Measurements from ENCODE around the gene DDX1. TPM values are rescaled to one million over a fixed set of nuclear protein-coding genes. Genes with fewer than 3 reads are reported as not detected.

DDX1 gene
- total and polyA plus RNA-seq, 2 donors (not counting 1 experiment from before 2014, with no cell fraction given) = 13.2 to 52.6 TPM

DNA sequence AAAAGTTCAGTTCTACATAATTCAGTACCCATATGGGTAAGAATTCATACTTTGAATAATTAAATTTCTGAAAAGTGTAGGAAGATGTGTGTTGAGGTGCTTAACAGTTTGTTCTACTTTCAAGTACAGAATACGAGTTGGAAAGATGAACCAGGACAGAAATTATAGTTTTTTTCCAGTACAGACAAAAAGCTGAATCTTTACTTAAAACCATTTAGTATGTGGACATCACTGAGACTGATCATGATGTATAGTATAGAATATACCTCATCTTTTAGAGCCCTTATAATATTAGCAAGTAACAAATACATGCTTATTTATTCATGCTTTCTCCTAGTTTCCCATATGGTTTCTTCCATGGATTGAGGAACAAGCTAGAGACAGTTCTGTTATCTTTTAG lies 10.0 kb downstream of the DDX1 start:
- CTCF ChIA-PET = interaction anchor here (1.4 kb wide), 1 partner anchor 24 kb away, joined by 4 read pairs; no protein-coding TSS in a partner anchor
- Histone ChIP-seq H3K4me1 (ENCODE audit: control insufficient read depth in 2 of 2, insufficient read depth in 2 of 2, low read length in 2 of 2) (no peaks in the 10 kb centered on the region), H3K9ac (ENCODE audit: low read length) (no peak overlapping the region), H3K27ac (ENCODE audit: low read length in 2 of 2) (no peak overlapping the region), H3K9me3 (ENCODE audit: control extremely low read depth in 1 of 3, control insufficient read depth in 2 of 3, insufficient read depth in 1 of 3, low read length in 2 of 3) (no peaks in the 10 kb centered on the region), H2AFZ (ENCODE audit: insufficient read depth, low read depth, low read length, poor library complexity, severe bottlenecking) (no peak overlapping the region), H3K4me2 (replicated peaks; ENCODE audit: low read depth, low read length, poor library complexity, severe bottlenecking) (no peak overlapping the region), H3K4me3 (ENCODE audit: control extremely low read depth in 1 of 5, extremely low read depth in 1 of 5, insufficient read depth in 1 of 5, low read depth in 2 of 5, low read length in 4 of 5) (no peak overlapping the region), H3K27me3 (replicated peaks in 1 of 4; ENCODE audit: control extremely low read depth in 1 of 4, control insufficient read depth in 3 of 4, insufficient read depth in 4 of 4, low read length in 3 of 4) (no peaks in the 10 kb centered on the region), H4K20me1 (ENCODE audit: control insufficient read depth, insufficient read depth, low read length, poor library complexity, severe bottlenecking) (no peaks in the 10 kb centered on the region), H3K36me3 (replicated peaks in 1 of 2; ENCODE audit: control extremely low read depth in 1 of 2, control insufficient read depth in 1 of 2, extremely low read depth in 1 of 2, insufficient read depth in 2 of 2, low read length in 1 of 2) (peaks cover 13 to 88% of the 10 kb centered on the region in 2 experiments), H3K79me2 (ENCODE audit: control insufficient read depth, insufficient read depth, low read length) (peaks cover 4% of the 10 kb centered on the region)
- no CpG with 5 or more reads among the region's 1 CpG for WGBS (ENCODE audit: insufficient coverage)
- intact Hi-C loops (cut with micrococcal nuclease) = no loop called here
- no peaks in the 10 kb centered on the region for H3K27me3 Mint-ChIP-seq
- no peak overlapping the region for H3K27ac Mint-ChIP-seq
- H3K4me3 Mint-ChIP-seq = no peak overlapping the region
- ATAC-seq (ENCODE audit: low read depth) = no peak
- H3K4me1 Mint-ChIP-seq = no peaks in the 10 kb centered on the region
- TF ChIP-seq, protein P1, sequence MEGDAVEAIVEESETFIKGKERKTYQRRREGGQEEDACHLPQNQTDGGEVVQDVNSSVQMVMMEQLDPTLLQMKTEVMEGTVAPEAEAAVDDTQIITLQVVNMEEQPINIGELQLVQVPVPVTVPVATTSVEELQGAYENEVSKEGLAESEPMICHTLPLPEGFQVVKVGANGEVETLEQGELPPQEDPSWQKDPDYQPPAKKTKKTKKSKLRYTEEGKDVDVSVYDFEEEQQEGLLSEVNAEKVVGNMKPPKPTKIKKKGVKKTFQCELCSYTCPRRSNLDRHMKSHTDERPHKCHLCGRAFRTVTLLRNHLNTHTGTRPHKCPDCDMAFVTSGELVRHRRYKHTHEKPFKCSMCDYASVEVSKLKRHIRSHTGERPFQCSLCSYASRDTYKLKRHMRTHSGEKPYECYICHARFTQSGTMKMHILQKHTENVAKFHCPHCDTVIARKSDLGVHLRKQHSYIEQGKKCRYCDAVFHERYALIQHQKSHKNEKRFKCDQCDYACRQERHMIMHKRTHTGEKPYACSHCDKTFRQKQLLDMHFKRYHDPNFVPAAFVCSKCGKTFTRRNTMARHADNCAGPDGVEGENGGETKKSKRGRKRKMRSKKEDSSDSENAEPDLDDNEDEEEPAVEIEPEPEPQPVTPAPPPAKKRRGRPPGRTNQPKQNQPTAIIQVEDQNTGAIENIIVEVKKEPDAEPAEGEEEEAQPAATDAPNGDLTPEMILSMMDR (IDR thresholded peaks at IDR 0.05) = no peak
- no peak for TF ChIP-seq EZH2 (IDR thresholded peaks at IDR 0.05; ENCODE audit: borderline replicate concordance, insufficient read depth, low read depth, low read length, poor library complexity, severe bottlenecking)
- no peaks in the 10 kb centered on the region for H3K9me3 Mint-ChIP-seq (ENCODE audit: insufficient read depth)
- no peak for DNase-seq
- POLR2A ChIA-PET = interaction anchor here (0.6 kb wide), 1 partner anchor 49 kb away, joined by 8 read pairs; no protein-coding TSS in a partner anchor

DNA sequence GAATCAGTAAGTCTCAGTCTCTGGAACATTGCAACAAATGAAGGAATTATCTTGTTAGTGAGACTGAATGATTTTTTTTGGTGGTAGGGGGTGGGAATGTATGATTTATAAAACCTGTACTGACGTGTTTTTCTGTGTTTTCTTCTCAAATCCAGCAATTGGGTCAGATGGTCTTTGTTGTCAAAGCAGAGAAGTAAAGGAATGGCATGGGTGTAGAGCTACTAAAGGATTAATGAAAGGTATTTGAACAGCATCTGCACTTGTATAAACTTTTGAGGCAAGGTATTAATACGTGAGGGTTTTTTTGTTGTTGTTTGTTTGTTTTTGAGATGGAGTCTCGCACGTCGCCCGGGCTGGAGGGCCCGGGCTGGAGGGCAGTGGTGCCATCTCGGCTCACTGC lies 10.7 kb downstream of the DDX1 start:
- H3K9ac ChIP-seq (ENCODE audit: low read length) = no peak overlapping the region
- no peaks in the 10 kb centered on the region for H4K20me1 ChIP-seq (ENCODE audit: control insufficient read depth, insufficient read depth, low read length, poor library complexity, severe bottlenecking)
- DNase-seq (no peak), ATAC-seq (ENCODE audit: low read depth) (no peak)
- H3K9me3 Mint-ChIP-seq (ENCODE audit: insufficient read depth) = no peaks in the 10 kb centered on the region
- no peaks in the 10 kb centered on the region for H3K27me3 Mint-ChIP-seq
- TF ChIP-seq, protein P1 (IDR thresholded peaks at IDR 0.05) = no peak
- no peak for TF ChIP-seq EZH2 (IDR thresholded peaks at IDR 0.05; ENCODE audit: borderline replicate concordance, insufficient read depth, low read depth, low read length, poor library complexity, severe bottlenecking)
- no peak overlapping the region for H3K27ac Mint-ChIP-seq
- H3K27me3 ChIP-seq (replicated peaks in 1 of 4; ENCODE audit: control extremely low read depth in 1 of 4, control insufficient read depth in 3 of 4, insufficient read depth in 4 of 4, low read length in 3 of 4) = no peaks in the 10 kb centered on the region
- H3K4me3 ChIP-seq (ENCODE audit: control extremely low read depth in 1 of 5, extremely low read depth in 1 of 5, insufficient read depth in 1 of 5, low read depth in 2 of 5, low read length in 4 of 5) = no peak overlapping the region
- H2AFZ ChIP-seq (ENCODE audit: insufficient read depth, low read depth, low read length, poor library complexity, severe bottlenecking) = no peak overlapping the region
- intact Hi-C loops (cut with micrococcal nuclease) = no loop called here
- POLR2A ChIA-PET = interaction anchor here (0.6 kb wide), 1 partner anchor 50 kb away, joined by 8 read pairs; no protein-coding TSS in a partner anchor
- WGBS (ENCODE audit: insufficient coverage) = 98% methylated on average over 6 of the region's 8 CpGs
- H3K27ac ChIP-seq (ENCODE audit: low read length in 2 of 2) = no peak overlapping the region
- no peaks in the 10 kb centered on the region for H3K9me3 ChIP-seq (ENCODE audit: control extremely low read depth in 1 of 3, control insufficient read depth in 2 of 3, insufficient read depth in 1 of 3, low read length in 2 of 3)
- peaks cover 10 to 88% of the 10 kb centered on the region in 2 experiments for H3K36me3 ChIP-seq (replicated peaks in 1 of 2; ENCODE audit: control extremely low read depth in 1 of 2, control insufficient read depth in 1 of 2, extremely low read depth in 1 of 2, insufficient read depth in 2 of 2, low read length in 1 of 2)
- no peak overlapping the region for H3K4me2 ChIP-seq (replicated peaks; ENCODE audit: low read depth, low read length, poor library complexity, severe bottlenecking)
- peaks cover 4% of the 10 kb centered on the region for H3K79me2 ChIP-seq (ENCODE audit: control insufficient read depth, insufficient read depth, low read length)
- no peaks in the 10 kb centered on the region for H3K4me1 ChIP-seq (ENCODE audit: control insufficient read depth in 2 of 2, insufficient read depth in 2 of 2, low read length in 2 of 2)
- H3K4me3 Mint-ChIP-seq = no peak overlapping the region
- CTCF ChIA-PET = interaction anchor here (1.4 kb wide), 1 partner anchor 25 kb away, joined by 4 read pairs; no protein-coding TSS in a partner anchor
- H3K4me1 Mint-ChIP-seq = no peaks in the 10 kb centered on the region
